DMS 273 treated with DMSO at 0.1 percent for 48 hours (cell line): Measurements from ENCODE around the gene CLIP1.
"Not testable (repeated sequence)": the region's sequence is repeated elsewhere in the genome, so short reads cannot be mapped to it uniquely, and the experiment has no call there.

Experiments
- DNase-seq: peaks from one replicate; lab custom pipeline; 2025; lab: John Stamatoyannopoulos, UW

CLIP1 gene

GRCh38 chr12:122435186-122435585, 12.7 kb upstream of the CLIP1 start:
- no peak for DNase-seq

DNA sequence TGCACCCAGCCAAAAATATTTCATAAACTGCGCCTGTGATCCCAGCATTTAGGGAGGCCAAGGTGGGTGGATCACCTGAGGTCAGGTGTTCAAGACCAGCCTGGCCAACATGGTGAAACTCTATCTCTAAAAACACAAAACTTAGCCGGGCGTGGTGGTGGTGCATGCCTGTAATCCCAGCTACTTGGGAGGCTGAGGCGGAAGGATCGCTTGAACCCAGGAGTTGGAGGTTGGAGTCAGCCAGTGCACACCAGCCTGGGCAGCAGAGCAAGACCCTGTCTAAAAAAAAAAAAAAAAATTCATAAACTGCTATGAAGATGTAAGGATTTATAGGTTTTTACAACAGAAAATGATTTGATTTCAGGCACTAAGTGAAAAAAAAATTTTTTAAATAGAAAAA, 6.6 kb upstream of the CLIP1 start:
- DNase-seq = not testable (repeated sequence)

- DNase-seq = no peak
Observed at GRCh38 chr12:122427403-122427802, 4.9 kb upstream of the CLIP1 start.

DNA sequence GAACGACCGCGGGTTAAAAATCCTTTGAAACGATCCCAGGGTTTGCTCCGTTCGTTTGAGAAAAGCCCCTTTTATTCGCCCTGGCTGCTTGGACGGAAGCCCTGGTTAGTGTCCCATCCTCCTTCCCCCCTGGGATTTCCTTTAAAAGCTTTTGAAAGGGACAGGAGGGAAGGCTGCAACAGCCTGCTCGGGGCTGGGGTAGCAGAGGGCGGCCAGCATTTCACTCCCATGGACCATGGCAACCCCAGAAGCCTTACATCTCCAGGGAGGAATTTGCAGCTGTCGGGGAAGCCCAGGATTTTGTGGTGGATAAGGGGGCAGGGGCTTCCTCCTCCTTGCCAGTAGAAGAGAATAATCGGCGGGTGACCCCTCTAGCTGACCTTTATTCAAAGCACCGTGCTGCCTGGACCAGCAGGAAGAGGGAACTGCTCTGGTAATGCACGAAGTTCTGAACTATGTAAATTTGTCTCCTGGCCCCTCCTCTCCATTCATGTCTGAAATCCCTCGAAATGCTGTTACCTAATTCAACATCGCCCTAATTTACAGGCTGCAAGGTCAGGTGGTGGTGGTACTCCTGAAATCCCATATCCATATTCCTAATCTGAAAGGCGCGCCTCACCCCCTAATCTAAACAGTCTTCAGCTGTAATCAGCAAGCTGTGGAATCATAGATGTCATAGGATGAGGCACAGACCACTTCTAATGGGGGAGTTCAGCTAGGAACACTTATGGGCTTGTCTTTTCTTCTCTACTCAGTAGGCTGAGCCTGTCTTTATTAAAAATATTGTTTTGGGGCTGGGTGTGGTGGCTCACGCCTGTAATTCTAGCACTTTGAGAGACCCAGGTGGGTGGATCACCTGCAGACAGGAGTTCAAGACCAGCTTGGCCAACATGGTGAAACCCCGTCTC, 1.0 kb upstream of the CLIP1 start:
- DNase-seq = no peak

DNA sequence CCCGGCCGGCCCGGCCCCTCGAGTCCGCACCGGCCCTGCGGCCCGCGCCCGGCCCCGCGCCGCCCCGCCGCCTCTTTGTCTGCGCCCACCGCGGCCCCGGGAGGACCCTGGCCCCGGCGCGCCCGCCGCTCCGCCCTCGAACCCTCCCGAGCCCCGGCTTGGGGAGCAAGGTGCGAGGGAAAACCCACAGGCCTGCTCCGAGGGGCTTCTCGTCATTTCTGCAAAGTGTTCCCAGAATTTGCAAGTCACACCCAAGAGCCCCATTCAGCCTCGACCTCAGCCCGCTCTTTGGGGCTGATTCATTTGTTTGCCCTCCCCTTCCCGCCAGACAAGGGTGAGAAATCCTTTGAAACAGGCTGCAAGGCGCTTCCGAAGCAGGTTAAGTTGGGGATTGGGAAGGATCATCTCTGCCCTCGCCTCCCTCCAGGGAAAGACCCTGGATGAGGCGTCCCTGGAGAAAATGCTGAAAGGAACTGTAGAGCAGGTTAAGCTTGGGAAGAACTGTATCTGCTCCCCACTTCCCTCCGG, 325 bp upstream of the CLIP1 start:
- no peak for DNase-seq

DNA sequence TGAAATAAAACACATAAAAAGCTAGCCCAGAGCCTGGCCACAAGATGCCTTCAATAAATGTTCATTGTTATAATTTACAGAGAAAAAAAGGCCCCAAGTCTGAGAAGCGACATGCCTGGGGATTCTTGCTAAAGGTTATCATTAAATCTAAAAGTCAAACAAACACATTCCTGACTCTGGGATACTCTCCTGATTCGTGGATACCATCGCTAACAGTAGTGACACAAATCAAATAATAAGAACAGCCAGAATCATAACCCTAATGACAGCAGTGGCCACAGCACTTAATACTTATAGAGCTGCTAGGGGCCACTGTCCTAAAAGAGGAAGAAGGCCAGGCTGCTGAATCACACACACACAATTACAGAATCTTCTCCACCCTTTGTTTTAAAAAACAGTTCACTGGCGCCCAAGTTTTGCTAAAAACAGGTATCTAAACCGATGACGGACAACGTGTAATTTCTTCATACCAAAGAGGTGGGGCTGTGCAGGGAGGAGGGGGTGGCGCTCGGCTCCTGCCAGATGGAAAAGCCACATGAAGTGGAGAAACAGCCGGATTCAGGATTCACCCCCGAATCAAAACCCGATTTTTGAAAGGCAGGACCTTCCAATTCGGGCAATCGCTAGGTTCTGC, 1.2 kb downstream of the CLIP1 start:
- no peak for DNase-seq

GRCh38 chr12:122420471-122421162, 1.9 kb downstream of the CLIP1 start:
- no peak for DNase-seq

GRCh38 chr12:122419094-122419493, 3.4 kb downstream of the CLIP1 start:
- DNase-seq = not testable (repeated sequence)

DNA sequence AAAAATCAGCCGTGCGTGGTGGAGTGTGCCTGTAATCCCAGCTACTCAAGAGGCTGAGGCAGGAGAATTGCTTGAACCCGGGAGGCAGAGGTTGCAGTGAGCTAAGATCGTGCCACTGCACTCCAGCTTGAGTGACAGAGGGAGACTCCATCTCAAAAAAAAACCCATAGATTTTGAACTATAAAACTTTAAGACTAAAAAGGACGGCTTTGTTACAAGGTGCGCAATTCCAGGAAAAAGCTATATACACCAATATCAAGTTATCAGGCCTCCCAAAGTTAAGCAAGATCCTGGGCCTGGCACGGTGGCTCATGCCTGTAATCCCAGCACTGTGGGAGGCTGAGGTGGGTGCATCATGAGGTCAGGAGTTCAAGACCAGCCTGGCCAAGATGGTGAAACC, 6.8 kb downstream of the CLIP1 start:
- DNase-seq = not testable (repeated sequence)

DNA sequence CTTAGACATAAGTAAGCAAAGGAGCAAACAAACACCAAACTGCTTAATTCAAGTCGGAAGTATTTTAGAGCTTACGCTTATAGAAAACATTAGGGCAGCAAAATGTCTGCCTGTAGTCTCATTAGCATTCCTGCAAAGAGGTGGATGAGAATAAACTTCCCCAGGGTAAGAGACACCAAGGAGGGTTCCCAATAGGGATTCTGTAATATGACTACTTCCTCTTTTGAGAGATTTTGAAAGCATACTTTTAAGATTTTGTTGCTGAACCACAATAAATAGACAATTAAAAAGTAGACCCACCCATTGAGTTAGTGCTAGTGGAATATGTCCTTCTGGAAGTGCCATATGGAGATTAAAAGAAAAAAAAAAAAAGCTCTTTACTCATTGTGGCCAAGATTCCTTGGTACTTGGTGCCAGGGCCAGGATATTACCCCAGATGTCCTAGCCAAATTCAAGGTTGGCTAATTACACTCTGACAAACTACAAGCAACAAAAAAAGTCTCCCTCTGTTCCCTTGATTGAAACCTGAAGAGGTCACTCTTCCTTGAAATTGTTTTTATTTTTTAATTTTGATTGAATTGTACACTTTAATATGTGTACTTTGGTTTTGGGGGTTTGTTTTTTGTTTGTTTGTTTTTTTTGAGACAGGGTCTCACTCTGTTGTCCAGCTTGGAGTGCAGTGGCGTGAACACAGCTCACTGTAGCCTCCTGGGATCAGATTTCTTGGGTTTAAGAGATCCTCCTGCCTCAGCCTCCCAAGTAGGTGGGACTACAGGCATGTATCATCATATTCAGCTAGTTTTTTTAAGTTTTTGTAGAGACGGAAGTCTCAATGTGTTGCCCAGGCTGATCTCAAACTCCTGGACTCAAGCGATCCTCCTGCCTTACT, 8.7 kb downstream of the CLIP1 start:
- peak; percentile 52 for DNase-seq

DNA sequence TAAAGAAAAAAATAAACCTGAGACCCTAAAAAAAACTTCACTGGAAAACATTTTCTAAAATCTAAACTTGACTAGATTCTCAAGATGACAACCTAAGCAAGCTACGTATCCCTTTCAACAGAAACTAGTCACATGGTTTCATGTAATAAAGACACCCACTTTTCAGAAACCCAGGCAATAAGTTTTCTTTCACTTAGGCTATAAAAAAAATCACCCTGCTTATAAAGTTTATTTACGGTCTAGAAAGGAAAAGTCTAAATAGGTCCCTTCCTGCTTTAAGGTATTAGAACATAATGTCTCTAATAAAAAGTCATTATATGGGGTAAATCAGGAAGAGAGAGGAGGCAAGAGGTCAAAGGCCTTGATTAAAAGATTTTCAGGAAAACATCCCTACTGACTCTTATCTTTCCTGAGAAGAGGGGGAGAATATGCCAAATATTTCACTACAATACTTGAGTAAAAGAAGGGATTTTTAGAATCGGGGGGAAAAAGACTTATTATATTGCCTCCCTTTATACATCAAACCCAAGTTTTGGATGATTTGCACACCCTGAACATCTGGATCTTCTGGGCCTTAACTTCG, 9.5 kb downstream of the CLIP1 start:
- DNase-seq = no peak

DNA sequence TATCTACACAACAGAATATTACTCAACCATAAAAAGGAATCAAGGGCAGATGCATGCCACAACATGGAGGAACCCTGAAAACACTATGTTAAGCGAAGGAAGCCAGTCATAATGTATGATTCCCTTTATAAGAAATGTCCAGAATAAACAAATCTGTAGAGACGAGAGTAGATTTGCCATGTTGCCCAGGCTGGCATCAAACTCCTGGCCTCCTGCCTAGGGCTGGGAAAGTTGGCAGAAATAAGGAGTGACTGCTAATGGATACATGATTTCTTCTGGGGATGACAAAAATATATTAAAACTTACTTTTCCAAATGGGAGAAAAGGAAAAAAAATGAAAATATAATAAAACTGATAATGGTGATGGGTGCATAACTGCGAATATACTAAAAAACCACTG, 10.9 kb downstream of the CLIP1 start:
- no peak for DNase-seq

- DNase-seq = no peak
Observed at GRCh38 chr12:122407208-122407607, 15.3 kb downstream of the CLIP1 start.

DNA sequence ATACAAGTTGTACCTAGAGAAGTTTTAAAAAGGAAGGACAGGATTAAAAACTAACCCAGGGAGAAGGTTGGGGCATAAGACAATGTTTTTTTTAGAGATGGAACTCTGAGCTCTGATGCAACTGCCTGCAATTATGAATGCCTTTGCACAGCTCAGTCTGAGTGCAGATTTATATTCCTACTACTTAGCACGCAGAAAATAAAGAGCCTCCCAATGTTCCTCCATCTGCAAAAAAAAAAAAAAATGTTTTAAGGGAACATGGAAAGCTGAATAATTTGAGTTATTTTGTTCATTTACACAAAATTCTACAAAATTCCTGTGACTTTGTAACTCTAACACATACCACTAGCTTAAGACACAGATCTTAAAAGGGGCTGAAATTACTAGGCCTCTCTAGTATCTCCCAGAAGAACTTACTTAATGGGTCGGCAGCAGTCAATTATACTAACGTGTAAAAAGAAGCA, 15.7 kb downstream of the CLIP1 start:
- no peak for DNase-seq

- no peak for DNase-seq
Observed at GRCh38 chr12:122403831-122404230, 18.6 kb downstream of the CLIP1 start.

DNA sequence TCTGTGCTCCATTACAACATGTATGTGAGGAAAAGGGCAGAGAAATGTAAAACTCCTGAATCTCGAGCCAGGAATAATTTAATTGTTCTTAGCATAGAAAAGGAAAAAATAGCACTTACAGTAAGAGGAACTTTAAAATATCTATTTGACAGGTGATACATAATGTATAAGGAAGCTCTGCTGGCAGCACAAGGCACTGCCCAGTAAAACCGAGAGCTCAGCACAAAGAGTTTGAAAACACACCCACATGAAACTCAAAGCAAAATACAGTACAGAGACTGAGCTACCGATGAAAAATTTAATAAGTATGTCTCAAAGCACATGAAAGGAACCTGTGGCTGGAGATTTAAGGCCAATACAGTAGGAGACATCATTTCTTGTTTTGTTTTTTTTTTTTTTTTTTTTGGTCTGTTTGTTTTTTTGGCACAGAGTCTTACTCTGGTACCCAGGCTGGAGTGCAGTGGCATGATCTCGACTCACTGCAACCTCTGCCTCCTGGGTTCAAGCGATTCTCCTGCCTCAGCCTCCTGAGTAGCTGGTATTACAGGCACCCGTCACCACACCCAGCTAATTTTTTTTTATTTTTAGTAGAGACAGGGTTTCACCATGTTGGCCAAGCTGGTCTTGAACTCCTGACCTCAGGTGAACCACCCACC, 19.2 kb downstream of the CLIP1 start:
- DNase-seq = no peak

GRCh38 chr12:122402264-122402663, 20.2 kb downstream of the CLIP1 start:
- no peak for DNase-seq

DNA sequence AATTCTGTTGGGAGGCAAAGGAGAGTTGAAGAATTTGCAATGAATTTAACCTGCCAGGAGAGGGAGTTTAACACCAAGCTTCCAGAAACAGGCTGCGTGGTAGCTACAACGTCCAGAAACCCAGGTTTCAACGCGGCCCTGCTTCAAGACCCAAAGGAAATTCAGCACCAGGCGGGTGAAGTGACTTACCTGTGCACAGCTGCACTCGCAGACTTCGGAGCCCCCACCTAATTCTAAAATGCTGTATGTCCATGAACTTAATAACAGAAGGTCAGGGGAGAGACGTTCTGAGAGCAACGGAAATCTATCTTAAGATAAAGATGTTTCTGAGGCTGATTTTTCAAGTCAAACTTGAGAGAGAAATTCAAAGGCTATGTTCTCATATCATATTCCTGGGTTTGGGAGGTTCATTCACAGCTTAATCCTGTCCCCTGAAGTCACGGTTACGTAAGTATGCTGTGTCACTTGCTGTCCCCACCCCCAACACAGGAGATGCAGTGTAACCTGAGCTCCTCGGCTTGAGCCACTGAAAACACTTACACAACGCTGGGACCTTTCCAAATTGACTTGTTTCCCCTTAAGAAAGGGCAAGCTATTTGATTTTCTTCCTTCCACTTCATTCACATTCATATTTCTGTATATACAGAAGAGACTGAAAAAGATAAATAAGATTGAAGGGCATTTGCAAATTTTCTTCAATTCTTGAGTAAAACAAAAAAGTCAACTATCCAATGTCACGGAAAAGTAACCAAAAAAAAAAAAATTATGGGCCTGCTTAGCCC, 22.7 kb downstream of the CLIP1 start:
- peak; percentile 35 for DNase-seq

- no peak for DNase-seq
Observed at GRCh38 chr12:122399254-122399591, 23.2 kb downstream of the CLIP1 start.

DNA sequence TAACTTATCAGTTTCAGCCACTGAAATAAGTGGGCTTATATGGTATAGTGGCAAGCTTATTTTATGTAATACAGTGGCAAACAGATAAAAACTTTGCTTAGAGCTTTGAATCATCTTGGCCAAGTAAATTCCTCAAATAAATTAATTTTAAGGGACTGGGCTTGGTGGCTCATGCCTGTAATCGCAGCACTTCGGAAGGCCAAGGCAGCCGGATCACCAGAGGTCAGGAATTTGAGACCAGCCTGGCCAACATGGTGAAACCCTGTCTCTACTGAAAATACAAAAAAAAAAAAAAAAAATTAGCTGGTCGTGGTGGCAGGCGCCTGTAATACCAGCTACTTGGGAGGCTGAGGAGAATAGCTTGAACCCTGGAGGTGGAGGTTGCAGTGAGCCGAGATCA, 24.5 kb downstream of the CLIP1 start:
- DNase-seq = not testable (repeated sequence)
